BLaER1 (cell line): ENCODE data around the gene FYN.

Experiments used
- H3K27ac ChIP-seq: shearing (Covaris generic); formaldehyde crosslinking; 2 replicates; pipeline ENCODE4 v1.8.1; 2022
- H3K27me3 ChIP-seq: shearing (Covaris generic); formaldehyde crosslinking; 2 replicates; pipeline ENCODE4 v1.8.1; 2022
- H3K36me3 ChIP-seq: shearing (Covaris generic); formaldehyde crosslinking; 2 replicates; pipeline ENCODE4 v1.8.1; 2022
- H3K4me1 ChIP-seq: shearing (Covaris generic); formaldehyde crosslinking; 2 replicates; pipeline ENCODE4 v1.8.1; 2022
- H3K4me2 ChIP-seq: shearing (Covaris generic); formaldehyde crosslinking; 2 replicates; pipeline ENCODE4 v1.8.1; 2022
- H3K4me3 ChIP-seq: shearing (Covaris generic); formaldehyde crosslinking; 2 replicates; pipeline ENCODE4 v1.8.1; 2022
- H3K9ac ChIP-seq: shearing (Covaris generic); formaldehyde crosslinking; 2 replicates; pipeline ENCODE4 v1.8.1; 2022
- H3K9me3 ChIP-seq: shearing (Covaris generic); formaldehyde crosslinking; 2 replicates; pipeline ENCODE4 v1.8.1; 2022
- H4K20me1 ChIP-seq: shearing (Covaris generic); formaldehyde crosslinking; 2 replicates; pipeline ENCODE4 v1.8.1; 2022
- Cebpa-rat ChIP-seq: shearing (Covaris generic); IDR thresholded peaks from 2 replicates; pipeline ENCODE4 v1.8.1; 2022

FYN gene

DNA sequence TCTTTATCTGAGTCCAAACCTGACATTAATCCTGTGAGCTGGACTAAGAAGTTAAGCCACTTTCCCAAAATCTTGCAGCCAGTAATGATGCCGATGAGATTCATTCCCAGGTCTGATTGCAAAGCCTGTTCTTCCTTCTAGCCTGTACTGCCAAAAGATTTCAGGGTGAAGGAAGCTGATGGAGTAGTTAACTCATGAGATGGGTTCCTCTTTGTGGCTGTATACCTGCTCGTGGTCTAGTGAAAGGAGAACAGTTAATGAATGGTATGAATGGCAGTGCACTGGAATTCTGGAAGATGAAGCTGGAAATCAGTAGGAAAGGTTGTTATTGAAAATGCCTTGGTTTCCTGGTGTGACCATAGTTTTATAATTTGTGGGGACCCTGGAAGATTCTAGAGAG lies 112.0 kb downstream of the FYN start:
- Histone ChIP-seq H3K4me3 (no peak overlapping the region), H3K4me2 (peak overlapping the region; percentile 66), H3K4me1 (peaks cover 64% of the 10 kb centered on the region)

GRCh38 chr6:111759836-111760785 lies 113.1 kb downstream of the FYN start:
- Histone ChIP-seq H3K9ac (no peak overlapping the region), H3K36me3 (peaks cover 33% of the 10 kb centered on the region), H3K4me2 (peak overlapping the region; percentile 66), H3K27me3 (no peaks in the 10 kb centered on the region), H3K9me3 (no peaks in the 10 kb centered on the region), H3K4me3 (no peak overlapping the region), H3K27ac (no peak overlapping the region), H4K20me1 (peaks cover 43% of the 10 kb centered on the region), H3K4me1 (peaks cover 60% of the 10 kb centered on the region)
- no peak for TF ChIP-seq Cebpa-rat

More for the DNA sequence above, 112.0 kb downstream of the FYN start:
- H3K9ac ChIP-seq: no peak overlapping the region
- H3K9me3 ChIP-seq: no peaks in the 10 kb centered on the region; the same call in 1 of the 2 replicates
- peaks cover 41% of the 10 kb centered on the region for H3K36me3 ChIP-seq
- H4K20me1 ChIP-seq: peaks cover 48% of the 10 kb centered on the region
- H3K27ac ChIP-seq: 0 out of 2 replicates have a peak overlapping the region, but pooled peaks have one; percentile 28
- TF ChIP-seq Cebpa-rat: no peak
- no peaks in the 10 kb centered on the region for H3K27me3 ChIP-seq

GRCh38 chr6:111759331-111759835 lies 113.9 kb downstream of the FYN start:
- no peak overlapping the region for H3K27ac ChIP-seq
- H3K36me3 ChIP-seq: peaks cover 29% of the 10 kb centered on the region
- H3K27me3 ChIP-seq: no peaks in the 10 kb centered on the region
- TF ChIP-seq Cebpa-rat: no peak
- H3K4me3 ChIP-seq: no peak overlapping the region
- peak overlapping the region; percentile 65 for H3K4me2 ChIP-seq
- no peaks in the 10 kb centered on the region for H3K9me3 ChIP-seq
- H4K20me1 ChIP-seq: peaks cover 38% of the 10 kb centered on the region
- peaks cover 64% of the 10 kb centered on the region for H3K4me1 ChIP-seq
- H3K9ac ChIP-seq: no peak overlapping the region

GRCh38 chr6:111758608-111759329 lies 114.5 kb downstream of the FYN start:
- Histone ChIP-seq H3K27me3 (no peaks in the 10 kb centered on the region), H3K36me3 (peaks cover 34% of the 10 kb centered on the region), H3K4me2 (peak overlapping the region; percentile 65), H3K27ac (peak overlapping the region; percentile 8; the same call in 1 of the 2 replicates), H3K9ac (no peak overlapping the region), H3K4me1 (peaks cover 70% of the 10 kb centered on the region), H3K9me3 (no peaks in the 10 kb centered on the region), H4K20me1 (peaks cover 38% of the 10 kb centered on the region), H3K4me3 (no peak overlapping the region)
- no peak for TF ChIP-seq Cebpa-rat

GRCh38 chr6:111757342-111757741 lies 115.9 kb downstream of the FYN start:
- no peak for TF ChIP-seq Cebpa-rat
- Histone ChIP-seq H3K9ac (no peak overlapping the region), H3K4me2 (no peak overlapping the region), H4K20me1 (peaks cover 31% of the 10 kb centered on the region), H3K4me1 (peaks cover 74% of the 10 kb centered on the region), H3K27ac (no peak overlapping the region), H3K4me3 (no peak overlapping the region), H3K9me3 (no peaks in the 10 kb centered on the region), H3K36me3 (peaks cover 37% of the 10 kb centered on the region), H3K27me3 (no peaks in the 10 kb centered on the region)

DNA sequence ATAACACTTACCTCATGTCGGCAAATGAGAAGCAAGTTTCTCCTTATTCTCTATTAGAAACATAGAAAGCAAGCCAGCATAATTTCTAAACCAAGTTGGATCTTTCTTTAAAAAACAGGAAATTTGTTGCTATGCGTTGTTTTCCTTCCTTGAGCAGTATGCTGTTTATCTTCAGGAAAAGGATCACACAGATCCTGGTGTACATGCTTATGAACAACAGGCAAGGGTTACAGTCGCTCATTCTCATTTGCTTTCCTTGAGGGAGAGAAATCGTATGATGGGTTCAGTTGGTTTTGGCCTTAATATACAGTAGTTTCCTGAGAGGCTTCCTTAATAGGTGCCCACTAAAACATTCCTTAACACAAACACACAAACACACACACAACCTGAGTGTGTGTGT lies 118.8 kb downstream of the FYN start:
- Histone ChIP-seq H3K4me1 (peaks cover 74% of the 10 kb centered on the region), H3K27ac (no peak overlapping the region), H3K27me3 (no peaks in the 10 kb centered on the region), H3K4me2 (peak overlapping the region; percentile 48), H3K4me3 (no peak overlapping the region), H3K9me3 (no peaks in the 10 kb centered on the region), H3K9ac (no peak overlapping the region), H4K20me1 (peaks cover 11% of the 10 kb centered on the region; the same call in 1 of the 2 replicates), H3K36me3 (peaks cover 23% of the 10 kb centered on the region; the same call in 1 of the 2 replicates)
- TF ChIP-seq Cebpa-rat: no peak

- peak overlapping the region; percentile 48; the same call in 1 of the 2 replicates for H3K27ac ChIP-seq
- peak overlapping the region; percentile 48 for H3K4me2 ChIP-seq
- H4K20me1 ChIP-seq: peaks cover 6% of the 10 kb centered on the region; the same call in 1 of the 2 replicates
- no peak overlapping the region; the same call in 1 of the 2 replicates for H3K9ac ChIP-seq
- peaks cover 16% of the 10 kb centered on the region; the same call in 1 of the 2 replicates for H3K36me3 ChIP-seq
- H3K27me3 ChIP-seq: no peaks in the 10 kb centered on the region
- TF ChIP-seq Cebpa-rat: no peak
- no peaks in the 10 kb centered on the region for H3K9me3 ChIP-seq
- H3K4me1 ChIP-seq: peaks cover 74% of the 10 kb centered on the region
- no peak overlapping the region for H3K4me3 ChIP-seq
These were observed 119.7 kb downstream of the FYN start for GRCh38 chr6:111753573-111753972.

GRCh38 chr6:111752476-111752875 lies 120.8 kb downstream of the FYN start:
- peaks cover 14% of the 10 kb centered on the region; the same call in 1 of the 2 replicates for H3K36me3 ChIP-seq
- H3K9ac ChIP-seq: no peak overlapping the region
- no peaks in the 10 kb centered on the region for H3K27me3 ChIP-seq
- peaks cover 80% of the 10 kb centered on the region for H3K4me1 ChIP-seq
- no peaks in the 10 kb centered on the region for H3K9me3 ChIP-seq
- H3K4me3 ChIP-seq: no peak overlapping the region
- TF ChIP-seq Cebpa-rat: no peak
- H3K27ac ChIP-seq: no peak overlapping the region
- H4K20me1 ChIP-seq: peaks cover 15% of the 10 kb centered on the region; the same call in 1 of the 2 replicates
- H3K4me2 ChIP-seq: peak overlapping the region; percentile 48
